HG02763 (cell line): Measurements from ENCODE around the gene KCNE1.
"Not testable (repeated sequence)": the region's sequence is repeated elsewhere in the genome, so short reads cannot be mapped to it uniquely, and the experiment has no call there.

Experiments
- ATAC-seq: cut with Tn5 transposase; IDR thresholded peaks from one replicate; pipeline ENCODE4 v1.9.1; 2021; ENCODE audit warnings: mild to moderate bottlenecking, moderate library complexity; ENCODE audit not compliant: unreplicated experiment

KCNE1 gene

GRCh38 chr21:34428441-34428840 is 83.6 kb downstream of the KCNE1 start:
- not testable (repeated sequence) for ATAC-seq

- ATAC-seq = not testable (repeated sequence)
Measured at GRCh38 chr21:34427339-34427738, 84.7 kb downstream of the KCNE1 start.

- not testable (repeated sequence) for ATAC-seq
Measured at GRCh38 chr21:34423805-34424204, 88.2 kb downstream of the KCNE1 start, which contains the start of gene SMIM34. SMIM34 (minus strand) TSS chr21:34423951; CDS start chr21:34423839, 112 bp downstream.

- ATAC-seq = not testable (repeated sequence)
Measured at GRCh38 chr21:34417448-34418077, 94.4 kb downstream of the KCNE1 start.

- not testable (repeated sequence) for ATAC-seq
Measured at GRCh38 chr21:34407294-34407693, 104.7 kb downstream of the KCNE1 start.

GRCh38 chr21:34406676-34407075 is 105.3 kb downstream of the KCNE1 start:
- ATAC-seq = not testable (repeated sequence)

GRCh38 chr21:34406102-34406501 is 105.9 kb downstream of the KCNE1 start:
- not testable (repeated sequence) for ATAC-seq

- ATAC-seq = not testable (repeated sequence)
Measured at GRCh38 chr21:34405686-34406085, 106.3 kb downstream of the KCNE1 start.

GRCh38 chr21:34404742-34405141 is 107.3 kb downstream of the KCNE1 start:
- not testable (repeated sequence) for ATAC-seq

GRCh38 chr21:34400522-34400921 is 111.5 kb downstream of the KCNE1 start:
- not testable (repeated sequence) for ATAC-seq
